Skeletal muscle cell (primary cell): Measurements from ENCODE around the gene KEAP1.
"Not testable (repeated sequence)": the region's sequence is repeated elsewhere in the genome, so short reads cannot be mapped to it uniquely, and the experiment has no call there.

Experiments
- DNase-seq: peaks from one replicate; pipeline ENCODE4 v3.0.0-alpha.2; 2010; ENCODE audit warnings: low read depth
- H3K4me3 ChIP-seq: 2 replicates; pipeline ENCODE4 v1.5.1; 2011; ENCODE audit warnings: low read depth, mild to moderate bottlenecking, control low read depth, low read length, moderate library complexity

Gene KEAP1

GRCh38 chr19:10502524-10503001 is 593 bp downstream of the KEAP1 start:
- peak overlapping the region; percentile 91 for H3K4me3 ChIP-seq

GRCh38 chr19:10501971-10502523 is 1.1 kb downstream of the KEAP1 start:
- DNase-seq, result no peak
- H3K4me3 ChIP-seq, result peak overlapping the region; percentile 91

More at GRCh38 chr19:10502524-10503001, 593 bp downstream of the KEAP1 start:
- peak; percentile 62 for DNase-seq

DNA sequence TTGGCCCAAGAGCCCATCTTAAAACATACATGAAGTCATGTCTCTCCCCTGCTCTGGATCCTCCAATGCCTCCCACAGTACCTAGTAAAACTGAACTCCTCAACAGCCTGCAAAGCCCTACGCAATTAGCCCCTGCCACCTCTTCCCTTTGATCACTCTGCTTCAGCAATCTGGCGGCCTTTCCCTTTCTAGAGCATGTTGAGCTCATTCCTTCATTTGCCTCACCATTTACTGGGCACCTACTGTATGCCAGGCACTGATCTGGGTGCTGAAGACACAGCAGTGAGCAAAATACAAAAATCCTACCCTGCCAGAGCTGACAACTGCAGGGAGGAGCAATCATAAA is 2.9 kb downstream of the KEAP1 start:
- no peak overlapping the region for H3K4me3 ChIP-seq

GRCh38 chr19:10499550-10500246 is 3.5 kb downstream of the KEAP1 start:
- no peak overlapping the region for H3K4me3 ChIP-seq
- no peak for DNase-seq

More for the DNA sequence above, 2.9 kb downstream of the KEAP1 start:
- no peak for DNase-seq

DNA sequence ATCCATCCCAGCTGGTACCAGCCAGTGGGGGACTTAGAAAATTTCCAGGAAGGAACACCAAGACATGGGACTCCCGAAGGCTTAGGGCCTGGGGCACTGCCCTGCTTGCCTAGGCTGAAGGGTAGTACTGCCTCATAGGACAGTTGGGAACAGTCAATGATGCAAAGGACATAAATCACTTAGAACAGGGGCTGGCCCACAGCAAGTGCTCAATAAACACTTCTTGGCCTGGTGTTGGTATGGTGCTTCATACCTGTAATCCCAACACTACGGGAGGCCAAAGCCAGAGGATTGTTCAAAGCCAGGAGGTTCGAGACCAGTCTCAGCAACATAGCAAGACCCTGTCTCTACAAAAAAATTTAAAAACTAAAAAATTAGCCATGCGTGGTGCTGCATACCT is 5.8 kb downstream of the KEAP1 start:
- H3K4me3 ChIP-seq, result no peak overlapping the region
- no peak for DNase-seq

DNA sequence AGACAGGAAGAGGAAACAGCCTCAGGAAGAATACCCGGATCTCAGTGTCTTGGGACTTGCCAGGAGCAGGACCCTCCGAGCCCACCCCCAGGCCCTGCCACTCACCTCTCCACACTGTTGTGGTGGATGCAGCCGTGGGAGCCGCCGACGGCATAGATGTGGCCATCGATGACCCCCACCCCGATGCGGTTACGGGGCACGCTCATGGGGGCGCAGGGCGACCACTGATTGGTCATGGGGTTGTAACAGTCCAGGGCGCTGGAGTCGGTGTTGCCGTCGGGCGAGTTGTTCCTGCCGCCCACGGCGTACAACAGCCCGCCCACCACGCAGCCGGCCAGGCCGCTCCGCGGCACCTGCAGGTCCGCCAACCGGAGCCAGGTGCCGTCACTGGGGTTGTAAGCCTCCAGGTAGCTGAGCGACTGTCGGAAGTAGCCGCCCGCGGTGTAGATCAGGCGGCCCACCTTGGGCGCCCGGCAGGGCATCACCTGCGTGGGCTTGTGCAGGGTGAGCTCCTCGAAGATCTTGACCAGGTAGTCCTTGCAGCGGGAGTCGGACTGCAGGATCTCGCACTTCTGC is 11.6 kb downstream of the KEAP1 start:
- H3K4me3 ChIP-seq, result no peak overlapping the region

DNA sequence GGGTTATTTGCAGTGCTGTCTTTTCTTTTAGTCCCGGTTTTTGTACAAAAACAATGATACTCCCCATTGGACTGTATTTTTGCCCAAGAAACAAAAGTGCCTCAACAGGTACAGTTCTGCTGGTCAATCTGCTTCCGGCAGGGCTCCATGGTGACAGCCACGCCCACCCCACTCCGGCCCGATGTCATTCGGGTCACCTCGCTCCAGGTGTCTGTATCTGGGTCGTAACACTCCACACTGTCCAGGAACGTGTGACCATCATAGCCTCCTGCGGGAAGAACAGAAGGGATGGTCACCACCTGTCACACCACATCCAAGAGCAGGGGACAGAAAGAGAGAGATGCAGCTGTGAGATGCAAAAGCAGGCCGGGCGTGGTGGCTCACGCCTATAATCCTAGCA is 16.6 kb downstream of the KEAP1 start:
- H3K4me3 ChIP-seq, result no peak overlapping the region
- no peak for DNase-seq

More for the DNA sequence above, 11.6 kb downstream of the KEAP1 start:
- DNase-seq, result no peak

DNA sequence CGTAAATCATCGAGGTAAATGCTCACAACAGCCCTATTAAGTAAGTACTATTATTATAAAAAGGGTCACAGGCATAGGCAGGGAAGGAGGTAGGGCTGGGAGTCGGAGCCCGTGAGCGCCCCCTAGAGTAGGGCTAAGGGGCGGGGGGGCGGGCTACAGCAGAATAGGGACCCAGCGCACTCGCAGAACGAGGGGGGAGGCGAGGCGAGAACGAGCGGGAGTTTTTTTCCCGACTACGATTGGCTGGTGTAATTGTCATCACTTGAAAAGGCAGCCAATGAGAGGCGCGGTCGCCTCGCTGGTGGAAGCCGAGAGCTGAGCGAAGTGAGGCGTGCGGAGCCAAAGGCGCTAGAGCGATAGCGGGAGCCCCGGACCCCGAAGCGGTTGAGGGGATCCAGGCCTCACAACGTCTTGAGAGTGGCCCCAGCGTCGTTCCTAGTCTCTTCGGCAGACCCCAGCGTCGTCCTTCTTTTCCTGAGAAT is 24.2 kb downstream of the KEAP1 start:
- peak overlapping the region; percentile 37 for H3K4me3 ChIP-seq
- DNase-seq, result peak; percentile 49

DNA sequence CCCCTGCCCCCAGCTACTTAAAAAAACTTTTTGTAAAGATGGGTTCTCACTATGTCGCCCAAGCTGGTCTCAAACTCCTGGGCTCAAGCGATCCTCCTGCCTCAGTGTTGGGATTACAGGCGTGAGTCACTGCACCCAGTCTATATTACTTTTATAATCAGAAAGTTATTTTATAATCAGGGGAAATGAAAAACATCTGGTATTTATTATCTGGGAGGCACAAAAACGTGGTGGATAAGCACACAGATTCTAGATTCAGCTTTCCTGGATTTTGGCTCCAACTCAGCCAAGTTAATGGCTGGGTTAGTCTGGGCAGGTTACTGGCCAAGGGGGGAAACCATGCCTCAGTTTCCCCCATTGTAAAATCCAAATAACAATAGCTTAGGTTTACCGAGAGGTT is 24.7 kb downstream of the KEAP1 start:
- DNase-seq, result no peak

DNA sequence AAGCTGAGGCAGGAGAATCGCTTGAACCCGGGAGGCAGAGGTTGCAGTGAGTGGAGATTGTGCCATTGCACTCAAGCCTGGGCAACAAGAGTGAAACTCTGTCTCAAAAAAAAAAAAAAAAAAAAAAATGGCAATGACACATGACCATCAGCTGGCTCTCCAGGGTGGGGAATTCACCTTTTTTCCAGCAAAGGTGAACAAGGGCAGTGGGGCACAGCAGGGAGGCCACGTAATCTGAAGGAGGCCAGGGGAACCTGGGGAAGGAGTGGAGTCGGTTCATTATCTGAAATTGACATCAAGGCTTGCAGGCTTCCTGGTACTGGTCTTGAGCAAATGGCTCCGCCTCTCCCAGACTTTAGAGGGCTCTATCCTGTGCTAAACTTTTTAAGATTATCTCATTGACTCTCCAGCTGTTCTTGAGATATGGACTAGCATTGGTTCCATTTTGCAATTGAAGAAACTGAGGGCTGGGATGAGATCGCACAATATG is 28.1 kb downstream of the KEAP1 start:
- no peak for DNase-seq
- no peak overlapping the region for H3K4me3 ChIP-seq

More for the DNA sequence above, 24.7 kb downstream of the KEAP1 start:
- H3K4me3 ChIP-seq, result no peak overlapping the region

DNA sequence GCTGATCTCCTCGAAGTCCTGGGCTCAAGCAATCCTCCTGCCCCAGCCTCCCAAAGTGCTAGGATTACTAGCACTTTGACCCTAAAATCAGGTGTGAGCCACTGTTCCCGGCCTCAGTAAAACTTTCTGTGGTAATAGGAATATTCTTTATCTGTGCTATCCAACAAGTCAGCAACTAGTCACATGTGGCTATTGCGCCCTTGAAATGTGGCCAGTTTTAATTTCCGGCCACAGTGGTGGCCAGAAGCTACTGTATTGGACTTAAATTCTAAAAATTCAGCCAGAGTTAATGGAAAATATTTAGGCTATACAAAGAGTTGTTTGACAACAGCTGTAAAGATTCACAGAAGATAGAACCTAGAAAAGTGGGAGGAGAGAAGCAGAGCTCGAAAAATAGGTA is 30.0 kb downstream of the KEAP1 start:
- H3K4me3 ChIP-seq, result no peak overlapping the region
- no peak for DNase-seq

- no peak for DNase-seq
Measured at GRCh38 chr19:10471909-10472308, 31.2 kb downstream of the KEAP1 start.

GRCh38 chr19:10468133-10468532 is 35.0 kb downstream of the KEAP1 start:
- no peak overlapping the region for H3K4me3 ChIP-seq
- DNase-seq, result no peak

More at GRCh38 chr19:10471909-10472308, 31.2 kb downstream of the KEAP1 start:
- no peak overlapping the region for H3K4me3 ChIP-seq

DNA sequence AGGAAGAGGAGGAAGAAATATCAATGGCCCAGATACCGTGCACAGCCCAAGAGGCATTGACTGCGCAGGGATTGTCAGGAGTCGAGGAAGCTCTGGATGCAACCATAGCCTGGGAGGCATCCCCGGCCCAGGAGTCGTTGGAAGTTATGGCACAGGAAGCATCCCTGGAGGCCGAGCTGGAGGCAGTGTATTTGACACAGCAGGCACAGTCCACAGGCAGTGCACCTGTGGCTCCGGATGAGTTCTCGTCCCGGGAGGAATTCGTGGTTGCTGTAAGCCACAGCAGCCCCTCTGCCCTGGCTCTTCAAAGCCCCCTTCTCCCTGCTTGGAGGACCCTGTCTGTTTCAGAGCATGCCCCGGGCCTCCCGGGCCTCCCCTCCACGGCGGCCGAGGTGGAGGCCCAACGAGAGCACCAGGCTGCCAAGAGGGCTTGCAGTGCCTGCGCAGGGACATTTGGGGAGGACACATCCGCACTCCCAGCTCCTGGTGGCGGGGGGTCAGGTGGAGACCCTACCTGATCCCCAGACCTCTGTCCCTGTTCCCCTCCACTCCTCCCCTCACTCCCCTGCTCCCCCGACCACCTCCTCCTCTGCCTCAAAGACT is 36.0 kb downstream of the KEAP1 start:
- H3K4me3 ChIP-seq, result no peak overlapping the region
- no peak for DNase-seq

GRCh38 chr19:10464456-10464855 is 38.7 kb downstream of the KEAP1 start:
- no peak overlapping the region for H3K4me3 ChIP-seq
- no peak for DNase-seq

- DNase-seq, result no peak
Measured at GRCh38 chr19:10462557-10462956, 40.6 kb downstream of the KEAP1 start.

GRCh38 chr19:10462042-10462441 is 41.1 kb downstream of the KEAP1 start:
- H3K4me3 ChIP-seq, DNase-seq: not testable (repeated sequence)

More at GRCh38 chr19:10462557-10462956, 40.6 kb downstream of the KEAP1 start:
- no peak overlapping the region for H3K4me3 ChIP-seq

DNA sequence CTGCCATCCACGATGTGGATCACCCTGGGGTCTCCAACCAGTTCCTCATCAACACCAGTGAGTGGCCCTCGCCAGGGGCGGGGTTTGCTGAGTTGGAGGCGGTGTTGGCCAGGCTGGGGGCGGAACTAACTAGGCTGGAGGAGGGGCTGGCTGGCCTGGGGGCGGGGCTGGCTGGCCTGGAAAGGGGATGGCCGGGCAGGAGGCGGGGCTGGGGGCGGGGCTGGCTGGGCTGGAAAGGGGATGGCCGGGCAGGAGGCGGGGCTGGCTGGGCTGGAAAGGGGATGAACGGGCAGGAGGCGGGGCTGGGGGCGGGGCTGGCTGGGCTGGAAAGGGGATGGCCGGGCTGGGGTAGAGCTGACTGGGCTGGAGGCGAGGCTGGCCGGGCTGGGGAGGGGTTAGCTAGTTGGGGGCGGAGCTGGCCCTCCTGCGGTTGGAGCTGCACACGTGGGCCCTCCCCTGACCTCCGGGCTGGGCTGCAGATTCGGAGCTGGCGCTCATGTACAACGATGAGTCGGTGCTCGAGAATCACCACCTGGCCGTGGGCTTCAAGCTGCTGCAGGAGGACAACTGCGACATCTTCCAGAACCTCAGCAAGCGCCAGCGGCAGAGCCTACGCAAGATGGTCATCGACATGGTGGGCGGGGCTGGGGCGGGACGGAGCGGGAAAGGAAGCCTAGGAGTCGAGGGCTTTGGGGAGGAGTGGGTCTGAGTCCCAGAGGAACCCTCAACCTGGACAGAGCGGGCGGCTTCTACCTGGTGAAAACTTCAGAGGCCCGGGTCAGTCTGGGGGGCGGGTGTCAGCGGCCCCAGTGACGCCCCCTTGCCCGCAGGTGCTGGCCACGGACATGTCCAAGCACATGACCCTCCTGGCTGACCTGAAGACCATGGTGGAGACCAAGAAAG is 41.9 kb downstream of the KEAP1 start:
- peak overlapping the region; percentile 45 for H3K4me3 ChIP-seq
- DNase-seq, result peak; percentile 77

DNA sequence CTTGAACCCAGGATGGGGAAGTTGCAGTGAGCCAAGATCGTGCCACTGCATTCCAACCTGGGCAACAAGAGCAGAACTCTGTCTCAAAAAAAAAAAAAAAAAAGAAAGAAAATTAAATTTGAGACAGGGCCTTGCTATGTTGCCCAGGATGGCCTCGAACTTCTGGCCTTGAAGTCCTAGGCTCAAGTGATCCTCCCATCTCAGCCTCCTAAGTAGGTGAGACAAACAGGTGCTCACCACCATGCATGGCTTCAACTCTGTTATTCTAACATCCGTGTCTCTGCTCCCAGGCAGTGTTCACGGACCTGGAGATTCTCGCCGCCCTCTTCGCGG is 42.5 kb downstream of the KEAP1 start:
- no peak for DNase-seq
- no peak overlapping the region for H3K4me3 ChIP-seq
